ENCODE results near the gene RAPGEF3.

DNA sequence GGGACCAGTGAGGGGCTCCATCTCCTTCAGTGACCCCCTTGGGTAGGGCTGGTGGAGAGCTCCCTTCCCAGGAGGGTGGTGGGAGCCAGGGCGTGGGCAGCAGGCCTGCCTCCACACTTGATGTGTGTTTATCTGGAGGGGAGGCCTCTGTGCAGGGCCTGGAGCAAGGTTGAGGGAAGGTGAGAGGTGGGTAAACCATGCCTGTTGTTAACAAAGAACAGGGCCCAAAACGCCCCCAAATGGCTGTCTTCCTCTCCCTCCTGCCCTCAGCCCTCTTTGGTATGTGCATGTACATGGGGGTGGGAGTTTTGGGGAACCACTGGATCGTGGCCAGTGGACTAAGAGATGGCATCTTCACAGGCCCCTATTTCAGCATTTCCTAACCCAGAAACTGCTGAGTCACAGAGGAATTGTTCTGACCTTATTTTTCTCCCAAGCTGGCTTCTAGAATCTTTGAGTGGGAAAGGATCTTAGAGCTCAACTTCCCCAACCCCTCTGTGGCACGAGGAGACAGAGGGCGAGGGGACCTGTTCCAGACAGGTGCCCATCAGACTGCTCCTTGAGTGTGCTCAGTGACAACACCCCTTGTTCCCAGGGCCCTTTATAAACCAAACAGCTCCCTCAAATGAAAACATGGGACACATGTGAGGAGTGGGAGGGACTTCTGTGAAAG lies 17.9 kb upstream of the RAPGEF3 start:
- TF ChIP-seq, protein P1, sequence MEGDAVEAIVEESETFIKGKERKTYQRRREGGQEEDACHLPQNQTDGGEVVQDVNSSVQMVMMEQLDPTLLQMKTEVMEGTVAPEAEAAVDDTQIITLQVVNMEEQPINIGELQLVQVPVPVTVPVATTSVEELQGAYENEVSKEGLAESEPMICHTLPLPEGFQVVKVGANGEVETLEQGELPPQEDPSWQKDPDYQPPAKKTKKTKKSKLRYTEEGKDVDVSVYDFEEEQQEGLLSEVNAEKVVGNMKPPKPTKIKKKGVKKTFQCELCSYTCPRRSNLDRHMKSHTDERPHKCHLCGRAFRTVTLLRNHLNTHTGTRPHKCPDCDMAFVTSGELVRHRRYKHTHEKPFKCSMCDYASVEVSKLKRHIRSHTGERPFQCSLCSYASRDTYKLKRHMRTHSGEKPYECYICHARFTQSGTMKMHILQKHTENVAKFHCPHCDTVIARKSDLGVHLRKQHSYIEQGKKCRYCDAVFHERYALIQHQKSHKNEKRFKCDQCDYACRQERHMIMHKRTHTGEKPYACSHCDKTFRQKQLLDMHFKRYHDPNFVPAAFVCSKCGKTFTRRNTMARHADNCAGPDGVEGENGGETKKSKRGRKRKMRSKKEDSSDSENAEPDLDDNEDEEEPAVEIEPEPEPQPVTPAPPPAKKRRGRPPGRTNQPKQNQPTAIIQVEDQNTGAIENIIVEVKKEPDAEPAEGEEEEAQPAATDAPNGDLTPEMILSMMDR (conservative IDR thresholded peaks at IDR 0.05 in 1 of 2, IDR thresholded peaks at IDR 0.05 in 1 of 2; ENCODE audit: extremely low read depth in 1 of 2, insufficient read depth in 1 of 2, low read depth in 1 of 2, low read length in 2 of 2) = no peak
- TF ChIP-seq EZH2 (IDR thresholded peaks at IDR 0.05; ENCODE audit: borderline replicate concordance, low read length) = no peak
